ENCODE measurements around the gene INSL3. TPM values are rescaled to one million over a fixed set of nuclear protein-coding genes. Genes with fewer than 3 reads are reported as not detected.
A peak's percentile ranks its signal among the peaks of the same experiment; 100 is the strongest.

Gene INSL3
- total RNA-seq, 1 experiment from 2014 or later: 4.0 TPM

GRCh38 chr19:17795495-17795856 lies 25.8 kb downstream of the INSL3 start:
- no TSS peak for BruUV-seq (replicated peaks)
- POLR2A ChIA-PET (ENCODE audit: unreplicated experiment): interaction anchor here (0.6 kb wide), 1 partner anchor 966 kb away, joined by 3 read pairs; the partner anchor contains the start of gene SIN3B
- Histone ChIP-seq H4K20me1 (ENCODE audit: insufficient read depth) (peaks cover 5% of the 10 kb centered on the region; the same call in 1 of the 2 replicates), H3K9me2 (ENCODE audit: insufficient read depth) (no peaks in the 10 kb centered on the region), H3K27ac (peak overlapping the region; percentile 98), H3K4me2 (peak overlapping the region; percentile 83), H3K9me3 (ENCODE audit: insufficient read depth, low read depth) (no peaks in the 10 kb centered on the region), H2AFZ (peak overlapping the region; percentile 88; the same call in 1 of the 2 replicates), H3K4me3 (peak overlapping the region; percentile 83), H3K27me3 (ENCODE audit: insufficient read depth, low read depth) (no peaks in the 10 kb centered on the region), H3K79me2 (ENCODE audit: low read depth) (peaks cover 49% of the 10 kb centered on the region), H3F3A (ENCODE audit: insufficient read depth, low read depth) (peaks cover 67% of the 10 kb centered on the region), H3K4me1 (replicated peaks; ENCODE audit: insufficient read depth) (peaks cover 70% of the 10 kb centered on the region), H3K36me3 (ENCODE audit: low read depth) (peaks cover 12% of the 10 kb centered on the region; the same call in 1 of the 2 replicates)
- intact Hi-C loops (cut with micrococcal nuclease; ENCODE audit: unreplicated experiment): loop anchor here (1.0 kb wide), 1 partner anchor 47 kb away; no protein-coding TSS in a partner anchor
- CTCF ChIA-PET: interaction anchor here (0.6 to 1.3 kb wide), 3 partner anchors 23 to 190 kb away, joined by 3 to 6 read pairs (median 3); no protein-coding TSS in a partner anchor
- peak in 1 of 2 experiments; percentile 35 for DNase-seq
- TF ChIP-seq CTCF (conservative IDR thresholded peaks at IDR 0.05) (no peak), EZH2 (IDR thresholded peaks at IDR 0.05; ENCODE audit: low read depth) (no peak)

- H3K27me3 ChIP-seq (ENCODE audit: insufficient read depth, low read depth): no peaks in the 10 kb centered on the region
- peak within 1 kb of the TSS; percentile 88 for H2AFZ ChIP-seq
- H3K79me2 ChIP-seq (ENCODE audit: low read depth): peaks cover 43% of the 10 kb centered on the region
- ChIA-PET CTCF (interaction anchor here (0.6 to 1.3 kb wide), 3 partner anchors 23 to 189 kb away, joined by 3 to 6 read pairs (median 3); no protein-coding TSS in a partner anchor), POLR2A (ENCODE audit: unreplicated experiment) (interaction anchor here (0.5 to 1.1 kb wide), 3 partner anchors 36 to 966 kb away, joined by 3 to 19 read pairs (median 5); partner anchors contain the start of genes CCDC124 and SIN3B)
- H3K4me3 ChIP-seq: peak within 1 kb of the TSS; percentile 83
- BruUV-seq (replicated peaks): no TSS peak
- no peaks in the 10 kb centered on the region for H3K9me3 ChIP-seq (ENCODE audit: insufficient read depth, low read depth)
- peaks cover 73% of the 10 kb centered on the region for H3K4me1 ChIP-seq (replicated peaks; ENCODE audit: insufficient read depth)
- peaks cover 11% of the 10 kb centered on the region; the same call in 1 of the 2 replicates for H3K36me3 ChIP-seq (ENCODE audit: low read depth)
- intact Hi-C loops (cut with micrococcal nuclease; ENCODE audit: unreplicated experiment): loop anchor here (1.0 kb wide), 1 partner anchor 47 kb away; no protein-coding TSS in a partner anchor
- peaks cover 72% of the 10 kb centered on the region for H3F3A ChIP-seq (ENCODE audit: insufficient read depth, low read depth)
- H3K9me2 ChIP-seq (ENCODE audit: insufficient read depth): no peaks in the 10 kb centered on the region
- TF ChIP-seq CTCF (conservative IDR thresholded peaks at IDR 0.05): no peak
- peak within 1 kb of the TSS; percentile 98 for H3K27ac ChIP-seq
- peak within 1 kb of the TSS; percentile 83 for H3K4me2 ChIP-seq
- DNase-seq: peak; percentile 85 to 91
- peaks cover 2% of the 10 kb centered on the region; the same call in 1 of the 2 replicates for H4K20me1 ChIP-seq (ENCODE audit: insufficient read depth)
Observed at GRCh38 chr19:17794731-17795494, 26.4 kb downstream of the INSL3 start, which contains the start of gene B3GNT3. Gene B3GNT3, plus strand, starts transcription at chr19:17795138. Its CDS starts 12,670 bp downstream, at chr19:17807808.

GRCh38 chr19:17794412-17794730 lies 26.9 kb downstream of the INSL3 start:
- POLR2A ChIA-PET (ENCODE audit: unreplicated experiment): interaction anchor here (0.5 to 1.1 kb wide), 2 partner anchors 36 to 138 kb away, joined by 5 to 19 read pairs; partner anchors contain the start of gene CCDC124
- Histone ChIP-seq H4K20me1 (ENCODE audit: insufficient read depth) (no peaks in the 10 kb centered on the region), H3K79me2 (ENCODE audit: low read depth) (peaks cover 38% of the 10 kb centered on the region), H3K27ac (peak overlapping the region; percentile 98), H3K9me3 (ENCODE audit: insufficient read depth, low read depth) (no peaks in the 10 kb centered on the region), H2AFZ (peak overlapping the region; percentile 88), H3F3A (ENCODE audit: insufficient read depth, low read depth) (peaks cover 78% of the 10 kb centered on the region), H3K9me2 (ENCODE audit: insufficient read depth) (no peaks in the 10 kb centered on the region), H3K4me1 (replicated peaks; ENCODE audit: insufficient read depth) (peaks cover 77% of the 10 kb centered on the region), H3K4me3 (peak overlapping the region; percentile 83), H3K4me2 (peak overlapping the region; percentile 83), H3K27me3 (ENCODE audit: insufficient read depth, low read depth) (no peaks in the 10 kb centered on the region), H3K36me3 (ENCODE audit: low read depth) (peaks cover 6% of the 10 kb centered on the region; the same call in 1 of the 2 replicates)
- intact Hi-C loops (cut with micrococcal nuclease; ENCODE audit: unreplicated experiment): no loop called here
- TSS peak; percentile 39 for BruUV-seq (replicated peaks)
- DNase-seq: no peak
- CTCF ChIA-PET: interaction anchor here (1.3 kb wide), 1 partner anchor 37 kb away, joined by 3 read pairs; no protein-coding TSS in a partner anchor
- 0 out of 2 replicates have a peak, but pooled peaks have one; percentile 14 for TF ChIP-seq CTCF (conservative IDR thresholded peaks at IDR 0.05)
- no peak for TF ChIP-seq EZH2 (IDR thresholded peaks at IDR 0.05; ENCODE audit: low read depth)

All from PC-9 (cell line).